ENCODE measurements around the gene GPC6. TPM values are rescaled to one million over a fixed set of nuclear protein-coding genes. Genes with fewer than 3 reads are reported as not detected.

GPC6 gene
- total RNA-seq, 4 donors from 2014 or later = 13.7 to 21.7 (median 16.5) TPM

DNA sequence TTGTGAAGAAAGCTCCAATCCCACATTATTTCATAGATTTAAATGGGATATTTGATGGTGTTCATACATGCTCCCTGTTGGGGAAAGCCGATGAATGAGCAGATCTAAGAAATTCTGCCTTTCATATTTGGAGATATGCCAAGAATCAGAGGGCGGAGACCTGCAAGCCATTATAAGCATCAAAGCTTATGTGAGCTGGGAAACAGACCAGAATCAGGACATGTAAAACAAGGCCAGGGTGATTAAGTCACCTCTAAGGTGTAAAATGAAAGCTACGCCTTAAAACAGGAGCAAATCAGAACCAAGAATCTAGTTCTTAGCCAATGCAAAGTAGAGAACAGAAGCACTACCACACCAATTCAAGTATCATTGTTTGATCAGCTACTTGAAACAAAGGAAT lies 860.5 kb downstream of the GPC6 start:
- 73 to 91% methylated on average over 3 of the region's 3 CpGs for WGBS, 2 donors (ENCODE audit: low coverage in 1 of 2)
- Histone ChIP-seq H3K4me3 (no peak overlapping the region), H3K9me3 (no peaks in the 10 kb centered on the region), H3K27ac (no peak overlapping the region), H3K4me1 (no peaks in the 10 kb centered on the region), H3K36me3 (no peaks in the 10 kb centered on the region), H3K27me3 (no peaks in the 10 kb centered on the region)
- TF ChIP-seq, protein P1, sequence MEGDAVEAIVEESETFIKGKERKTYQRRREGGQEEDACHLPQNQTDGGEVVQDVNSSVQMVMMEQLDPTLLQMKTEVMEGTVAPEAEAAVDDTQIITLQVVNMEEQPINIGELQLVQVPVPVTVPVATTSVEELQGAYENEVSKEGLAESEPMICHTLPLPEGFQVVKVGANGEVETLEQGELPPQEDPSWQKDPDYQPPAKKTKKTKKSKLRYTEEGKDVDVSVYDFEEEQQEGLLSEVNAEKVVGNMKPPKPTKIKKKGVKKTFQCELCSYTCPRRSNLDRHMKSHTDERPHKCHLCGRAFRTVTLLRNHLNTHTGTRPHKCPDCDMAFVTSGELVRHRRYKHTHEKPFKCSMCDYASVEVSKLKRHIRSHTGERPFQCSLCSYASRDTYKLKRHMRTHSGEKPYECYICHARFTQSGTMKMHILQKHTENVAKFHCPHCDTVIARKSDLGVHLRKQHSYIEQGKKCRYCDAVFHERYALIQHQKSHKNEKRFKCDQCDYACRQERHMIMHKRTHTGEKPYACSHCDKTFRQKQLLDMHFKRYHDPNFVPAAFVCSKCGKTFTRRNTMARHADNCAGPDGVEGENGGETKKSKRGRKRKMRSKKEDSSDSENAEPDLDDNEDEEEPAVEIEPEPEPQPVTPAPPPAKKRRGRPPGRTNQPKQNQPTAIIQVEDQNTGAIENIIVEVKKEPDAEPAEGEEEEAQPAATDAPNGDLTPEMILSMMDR (IDR thresholded peaks at IDR 0.05) = no peak
- TF ChIP-seq EP300 (IDR thresholded peaks at IDR 0.05) (no peak), POLR2A (IDR thresholded peaks at IDR 0.05) (no peak), POLR2AphosphoS5 (IDR thresholded peaks at IDR 0.05) (no peak)
- ATAC-seq = no peak

DNA sequence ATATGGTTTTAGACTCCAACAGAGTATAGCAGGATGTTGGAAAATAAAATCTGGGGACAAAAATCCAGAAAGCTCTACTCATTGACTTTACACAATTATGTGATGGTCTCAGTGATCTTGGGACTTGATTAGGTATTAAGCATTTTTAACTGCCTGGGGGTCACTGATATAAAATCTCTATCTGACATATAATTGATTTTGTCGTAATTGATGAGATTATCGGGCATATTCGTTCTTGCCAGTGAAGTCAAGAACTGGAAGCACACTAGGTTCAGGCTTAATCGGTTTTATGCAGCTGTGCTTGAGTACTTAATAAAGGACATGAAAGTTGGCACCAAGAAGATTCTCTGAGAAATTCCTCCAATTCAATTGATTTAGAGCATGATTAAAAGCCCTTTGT lies 862.1 kb downstream of the GPC6 start:
- Histone ChIP-seq H3K9me3 (peaks cover 0 to 9% (median 0%) of the 10 kb centered on the region in 3 donors), H3K4me3 (no peak overlapping the region), H3K27ac (no peak overlapping the region), H3K27me3 (no peaks in the 10 kb centered on the region), H3K4me1 (no peaks in the 10 kb centered on the region), H3K36me3 (no peaks in the 10 kb centered on the region)
- ATAC-seq = no peak
- TF ChIP-seq, protein P1 (IDR thresholded peaks at IDR 0.05) = no peak
- TF ChIP-seq POLR2A (IDR thresholded peaks at IDR 0.05) (no peak), EP300 (IDR thresholded peaks at IDR 0.05) (no peak), POLR2AphosphoS5 (IDR thresholded peaks at IDR 0.05) (no peak)
- 50 to 64% methylated on average over 4 of the region's 4 CpGs for WGBS, 2 donors (ENCODE audit: low coverage in 1 of 2)

DNA sequence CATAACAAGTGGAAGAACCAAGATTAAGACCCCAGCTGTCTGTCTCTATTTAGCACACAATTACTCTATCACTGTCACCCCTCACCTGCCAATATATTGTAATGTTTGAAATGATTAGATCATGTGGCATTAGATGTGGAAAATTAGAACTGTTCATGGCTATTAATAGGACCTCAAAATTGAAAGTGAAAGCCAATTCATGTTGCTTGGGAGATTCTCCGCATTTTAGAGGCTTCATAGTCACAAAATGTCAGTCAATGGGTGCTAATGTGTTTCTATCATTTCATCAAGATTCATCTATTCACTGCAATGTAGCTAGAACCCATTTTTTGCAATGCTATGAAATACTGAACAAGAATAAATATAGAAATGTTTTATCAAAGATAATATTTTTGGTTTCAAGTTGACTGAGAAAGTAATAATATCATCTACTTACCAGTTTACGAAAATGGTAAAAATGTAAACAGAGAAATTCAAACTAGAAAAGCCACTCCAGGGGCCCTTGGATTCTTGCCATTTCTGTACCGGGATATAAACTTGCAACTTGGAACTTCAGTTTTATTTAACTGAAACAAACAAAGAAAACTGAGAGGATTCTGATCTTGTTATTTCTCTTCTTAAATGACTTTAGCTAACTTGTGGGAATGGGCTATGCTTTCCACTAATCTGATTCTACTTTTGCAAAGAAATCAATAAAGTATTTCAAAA lies 864.3 kb downstream of the GPC6 start:
- Histone ChIP-seq H3K36me3 (no peaks in the 10 kb centered on the region), H3K27ac (no peak overlapping the region), H3K9me3 (peaks cover 0 to 10% (median 0%) of the 10 kb centered on the region in 3 donors), H3K4me1 (no peaks in the 10 kb centered on the region), H3K27me3 (no peaks in the 10 kb centered on the region), H3K4me3 (no peak overlapping the region)
- TF ChIP-seq, protein P1 (IDR thresholded peaks at IDR 0.05) = no peak
- TF ChIP-seq POLR2A (IDR thresholded peaks at IDR 0.05) = no peak
- no peak for TF ChIP-seq EP300 (IDR thresholded peaks at IDR 0.05)
- TF ChIP-seq POLR2AphosphoS5 (IDR thresholded peaks at IDR 0.05) = no peak
- ATAC-seq = no peak
- WGBS, 2 donors (ENCODE audit: low coverage in 1 of 2) = 19 to 37% methylated on average over 3 of the region's 3 CpGs

DNA sequence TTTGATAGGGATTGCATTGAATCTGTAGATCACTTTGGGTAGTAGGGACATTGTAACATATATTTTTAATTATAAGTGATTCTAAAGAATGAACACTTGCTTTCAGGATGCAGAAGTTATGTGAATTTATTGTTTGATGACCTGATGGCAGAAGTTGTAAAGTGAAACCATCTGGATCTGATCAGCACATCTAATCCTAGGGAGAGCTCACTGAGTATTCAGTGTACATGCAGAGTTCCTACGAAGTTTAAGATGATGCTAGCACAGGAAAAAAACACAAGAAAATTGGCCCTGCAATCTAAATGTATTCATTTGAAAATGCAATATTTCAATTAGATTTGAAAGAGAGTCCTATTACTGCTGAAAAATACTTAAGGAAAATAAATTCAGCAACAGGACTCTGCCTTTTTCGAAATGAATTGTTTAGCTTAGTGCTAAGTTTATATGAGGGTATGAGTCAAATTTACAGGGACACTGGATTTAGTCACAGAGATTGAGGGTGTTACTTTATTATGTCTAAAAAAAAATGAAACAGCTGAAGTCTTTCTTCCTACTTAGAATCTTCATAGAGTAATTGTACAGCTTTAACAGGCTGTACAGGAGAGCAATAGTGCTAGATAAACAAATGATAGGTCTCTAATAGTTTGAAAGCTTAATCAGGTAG lies 867.2 kb downstream of the GPC6 start:
- Histone ChIP-seq H3K4me3 (no peak overlapping the region), H3K27me3 (no peaks in the 10 kb centered on the region), H3K27ac (no peak overlapping the region), H3K36me3 (no peaks in the 10 kb centered on the region), H3K4me1 (no peaks in the 10 kb centered on the region), H3K9me3 (peaks cover 0 to 10% (median 0%) of the 10 kb centered on the region in 3 donors)
- TF ChIP-seq POLR2A (IDR thresholded peaks at IDR 0.05) (no peak), EP300 (IDR thresholded peaks at IDR 0.05) (no peak), POLR2AphosphoS5 (IDR thresholded peaks at IDR 0.05) (no peak)
- TF ChIP-seq, protein P1 (IDR thresholded peaks at IDR 0.05) = no peak
- 19 to 21% methylated on average over 2 of the region's 2 CpGs for WGBS, 2 donors (ENCODE audit: low coverage in 1 of 2)
- no peak for ATAC-seq
